NCI-H2196 (cell line): ENCODE measurements around the gene ORM1.
A peak's percentile ranks its signal among the peaks of the same experiment; 100 is the strongest.
"Not testable (repeated sequence)": the region's sequence is repeated elsewhere in the genome, so short reads cannot be mapped to it uniquely, and the experiment has no call there.

Experiments used
- DNase-seq: peaks from one replicate; lab custom pipeline; 2025; ENCODE audit not compliant: unreplicated experiment; lab: John Stamatoyannopoulos, UW

The ORM1 gene

DNA sequence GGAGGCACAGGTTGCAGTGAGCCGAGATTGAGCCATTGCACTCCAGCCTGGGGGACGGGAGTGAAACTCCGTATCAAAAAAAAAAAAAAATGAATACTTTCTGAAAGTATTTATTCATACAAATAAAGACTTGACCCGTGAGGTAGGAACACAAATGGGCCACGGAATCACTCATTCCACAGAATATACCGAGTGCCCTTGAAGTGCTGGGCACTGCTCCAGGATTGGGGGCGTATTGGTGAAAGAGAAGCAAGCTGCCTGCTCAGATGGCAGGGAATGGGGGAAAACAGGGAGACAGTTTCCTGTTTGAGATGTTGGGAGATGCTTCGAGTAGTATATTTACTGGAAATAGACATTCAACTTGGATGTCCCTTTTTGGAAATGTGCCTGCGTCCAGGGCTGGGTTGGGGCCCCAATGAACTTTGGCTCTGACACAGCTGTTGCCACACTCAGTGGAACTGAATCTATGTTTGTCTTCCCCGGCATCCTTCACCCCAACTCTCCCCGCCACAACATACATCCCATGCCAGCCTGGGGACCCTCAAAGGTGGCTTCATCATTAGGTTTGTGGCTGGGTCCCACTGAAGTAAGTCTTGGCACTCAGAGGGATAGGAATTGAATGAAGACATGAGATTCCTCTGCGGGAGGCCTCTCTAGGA is 609 bp upstream of the ORM1 start:
- DNase-seq, result not testable (repeated sequence)

DNA sequence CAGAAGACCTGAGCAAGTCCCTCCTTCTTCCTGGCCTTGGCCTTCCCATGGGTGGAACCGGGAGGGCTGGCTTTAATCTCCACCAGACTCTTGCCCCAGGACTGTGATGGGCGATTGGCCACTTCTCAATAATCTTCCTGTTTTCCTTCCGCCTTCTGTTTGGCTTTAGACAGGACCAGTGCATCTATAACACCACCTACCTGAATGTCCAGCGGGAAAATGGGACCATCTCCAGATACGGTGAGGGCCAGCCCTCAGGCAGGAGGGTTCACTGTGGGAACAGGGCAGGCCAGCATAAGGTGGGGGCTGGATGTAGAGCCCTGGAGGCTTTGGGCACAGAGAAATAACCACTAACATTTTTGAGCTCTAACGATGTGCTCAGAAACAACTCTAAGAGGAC is 951 bp downstream of the ORM1 start:
- not testable (repeated sequence) for DNase-seq

DNA sequence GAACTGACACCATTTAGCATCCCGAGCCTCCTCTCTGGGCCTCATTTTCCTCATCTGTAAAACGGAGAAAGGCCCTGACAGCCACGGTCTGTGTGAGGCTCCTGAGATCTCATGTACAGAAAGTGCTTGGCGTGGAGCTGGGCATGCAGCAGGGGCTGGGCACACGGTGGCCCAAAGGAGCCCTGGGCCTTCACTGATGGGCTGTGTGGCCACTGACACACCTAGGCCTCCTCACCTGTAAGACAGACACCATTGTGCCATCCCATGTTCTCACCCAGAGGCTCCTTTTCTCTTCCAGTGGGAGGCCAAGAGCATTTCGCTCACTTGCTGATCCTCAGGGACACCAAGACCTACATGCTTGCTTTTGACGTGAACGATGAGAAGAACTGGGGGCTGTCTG is 1.6 kb downstream of the ORM1 start:
- no peak for DNase-seq

DNA sequence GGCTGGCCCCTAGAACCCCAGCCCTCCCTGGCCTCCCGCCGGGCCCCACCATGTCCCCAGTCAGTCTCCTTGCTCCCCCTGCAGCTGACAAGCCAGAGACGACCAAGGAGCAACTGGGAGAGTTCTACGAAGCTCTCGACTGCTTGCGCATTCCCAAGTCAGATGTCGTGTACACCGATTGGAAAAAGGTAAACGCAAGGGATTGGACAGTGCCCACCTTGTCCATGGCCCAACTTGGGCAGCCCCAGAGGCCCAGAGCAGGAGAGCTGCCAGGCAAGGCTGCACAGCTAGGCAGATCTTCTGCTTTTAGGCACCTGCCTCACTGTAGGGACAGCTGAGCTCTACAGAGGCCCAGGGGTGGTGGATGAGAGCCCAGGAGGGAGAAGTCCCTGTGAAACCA is 2.1 kb downstream of the ORM1 start:
- not testable (repeated sequence) for DNase-seq

DNA sequence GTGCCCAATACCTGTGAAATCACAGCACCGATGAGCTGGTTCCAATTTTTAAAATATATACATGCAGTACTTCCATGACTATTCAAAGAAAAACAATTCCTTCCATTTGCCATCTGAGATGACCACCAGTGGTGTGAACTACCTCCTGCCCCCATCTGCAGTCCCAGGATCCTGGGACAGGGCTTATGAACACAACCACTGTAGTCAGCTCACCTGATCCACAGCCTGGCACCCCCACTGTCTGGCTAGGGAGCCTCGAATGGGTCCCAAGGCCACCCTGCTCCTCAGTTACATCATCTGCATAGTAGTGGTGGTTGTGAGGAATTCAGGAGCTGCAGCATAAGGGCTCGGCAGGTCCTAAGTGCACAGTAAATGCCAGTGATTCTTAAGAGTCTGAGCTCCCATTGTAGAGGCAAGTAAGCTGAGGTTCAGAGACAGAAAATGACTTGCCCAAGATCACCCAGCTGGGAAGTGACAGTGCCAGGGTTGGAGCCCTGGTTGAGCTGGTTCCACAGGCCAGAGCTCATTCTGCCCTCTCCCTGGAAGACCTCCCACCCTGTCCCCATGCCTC is 2.9 kb downstream of the ORM1 start:
- not testable (repeated sequence) for DNase-seq

DNA sequence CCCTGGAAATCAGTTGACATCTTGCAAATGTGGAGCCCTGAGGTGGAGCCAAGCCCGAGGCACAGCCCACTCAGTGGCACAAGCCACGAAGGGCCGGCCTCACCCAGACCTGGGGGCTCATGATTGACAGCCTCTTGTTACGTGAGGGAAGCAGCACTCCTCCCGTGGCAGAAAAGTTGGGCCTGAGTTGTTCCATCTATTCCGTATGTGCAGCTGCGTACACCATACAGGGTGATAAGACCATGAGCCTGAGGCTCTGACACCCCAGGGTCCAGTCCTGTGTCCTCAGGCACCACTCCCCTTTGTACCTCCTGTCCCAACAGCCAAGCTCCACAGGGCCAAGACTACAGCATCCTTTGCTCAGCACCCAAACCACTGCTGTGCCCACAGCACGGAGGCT is 4.9 kb downstream of the ORM1 start:
- no peak for DNase-seq

DNA sequence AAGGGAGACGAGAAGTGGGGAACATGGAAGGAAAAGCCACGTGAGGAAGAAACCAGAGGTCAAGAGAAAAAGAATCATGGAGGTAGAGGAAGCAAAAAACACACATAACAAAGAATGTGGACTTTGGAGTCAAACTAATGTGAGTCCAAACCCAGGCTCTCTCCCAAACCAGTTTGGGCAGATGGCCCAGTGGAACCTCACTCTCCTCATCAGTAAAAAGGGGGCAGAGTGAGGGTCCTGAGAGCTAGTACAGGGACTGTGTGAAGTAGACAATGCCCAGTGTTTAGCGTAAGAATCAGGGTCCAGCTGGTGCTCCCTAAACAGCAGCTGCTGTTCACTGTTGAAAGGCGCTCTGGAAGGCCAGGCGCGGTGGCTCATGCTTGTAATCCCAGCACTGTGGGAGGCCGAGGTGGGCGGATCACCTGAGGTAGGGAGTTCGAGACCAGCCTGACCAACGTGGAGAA is 5.5 kb downstream of the ORM1 start:
- not testable (repeated sequence) for DNase-seq

DNA sequence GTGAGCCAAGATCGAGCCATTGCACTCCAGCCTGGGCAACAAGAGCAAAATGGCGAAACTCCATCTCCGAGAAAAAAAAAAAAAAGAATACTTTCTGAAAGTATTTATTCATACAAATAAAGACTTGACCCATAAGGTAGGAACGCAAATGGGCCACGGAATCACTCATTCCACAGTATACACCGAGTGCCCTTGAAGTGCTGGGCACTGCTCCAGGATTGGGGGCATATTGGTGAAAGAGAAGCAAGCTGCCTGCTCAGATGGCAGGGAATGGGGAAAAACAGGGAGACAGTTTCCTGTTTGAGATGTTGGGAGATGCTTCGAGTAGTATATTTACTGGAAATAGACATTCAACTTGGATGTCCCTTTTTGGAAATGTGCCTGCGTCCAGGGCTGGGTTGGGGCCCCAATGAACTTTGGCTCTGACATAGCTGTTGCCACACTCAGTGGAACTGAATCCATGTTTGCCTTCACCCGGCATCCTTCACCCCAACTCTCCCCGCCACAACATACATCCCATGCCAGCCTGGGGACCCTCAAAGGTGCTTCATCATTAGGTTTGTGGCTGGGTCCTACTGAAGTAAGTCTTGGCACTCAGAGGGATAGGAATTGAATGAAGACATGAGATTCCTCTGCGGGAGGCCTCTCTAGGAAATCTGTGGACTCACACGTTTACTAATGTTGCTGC is 6.2 kb downstream of the ORM1 start:
- not testable (repeated sequence) for DNase-seq

DNA sequence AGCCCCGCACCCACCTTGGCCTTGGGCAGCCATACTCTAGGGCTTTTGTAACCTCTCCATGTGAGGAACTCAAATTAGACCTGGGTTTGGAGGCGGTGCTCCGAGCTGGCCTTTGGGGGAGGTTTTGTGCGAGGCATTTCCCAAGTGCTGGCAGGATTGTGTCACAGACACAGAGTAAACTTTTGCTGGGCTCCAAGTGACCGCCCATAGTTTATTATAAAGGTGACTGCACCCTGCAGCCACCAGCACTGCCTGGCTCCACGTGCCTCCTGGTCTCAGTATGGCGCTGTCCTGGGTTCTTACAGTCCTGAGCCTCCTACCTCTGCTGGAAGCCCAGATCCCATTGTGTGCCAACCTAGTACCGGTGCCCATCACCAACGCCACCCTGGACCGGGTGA is 6.7 kb downstream of the ORM1 start, which contains the start of gene ORM2:
Gene ORM2 (plus strand): TSS at position 245 of the 398 bp plus-strand sequence. CDS start 36 bp downstream, at position 281.
- not testable (repeated sequence) for DNase-seq

DNA sequence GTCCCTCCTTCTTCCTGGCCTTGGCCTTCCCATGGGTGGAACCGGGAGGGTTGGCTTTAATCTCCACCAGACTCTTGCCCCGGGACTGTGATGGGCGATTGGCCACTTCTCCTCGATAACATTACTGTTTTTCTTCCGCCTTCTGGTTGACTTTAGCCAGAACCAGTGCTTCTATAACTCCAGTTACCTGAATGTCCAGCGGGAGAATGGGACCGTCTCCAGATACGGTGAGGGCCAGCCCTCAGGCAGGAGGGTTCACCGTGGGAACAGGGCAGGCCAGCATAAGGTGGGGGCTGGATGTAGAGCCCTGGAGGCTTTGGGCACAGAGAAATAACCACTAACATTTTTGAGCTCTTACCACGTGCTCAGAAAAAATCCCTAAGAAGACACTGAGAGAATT is 7.7 kb downstream of the ORM1 start:
- DNase-seq, result no peak

DNA sequence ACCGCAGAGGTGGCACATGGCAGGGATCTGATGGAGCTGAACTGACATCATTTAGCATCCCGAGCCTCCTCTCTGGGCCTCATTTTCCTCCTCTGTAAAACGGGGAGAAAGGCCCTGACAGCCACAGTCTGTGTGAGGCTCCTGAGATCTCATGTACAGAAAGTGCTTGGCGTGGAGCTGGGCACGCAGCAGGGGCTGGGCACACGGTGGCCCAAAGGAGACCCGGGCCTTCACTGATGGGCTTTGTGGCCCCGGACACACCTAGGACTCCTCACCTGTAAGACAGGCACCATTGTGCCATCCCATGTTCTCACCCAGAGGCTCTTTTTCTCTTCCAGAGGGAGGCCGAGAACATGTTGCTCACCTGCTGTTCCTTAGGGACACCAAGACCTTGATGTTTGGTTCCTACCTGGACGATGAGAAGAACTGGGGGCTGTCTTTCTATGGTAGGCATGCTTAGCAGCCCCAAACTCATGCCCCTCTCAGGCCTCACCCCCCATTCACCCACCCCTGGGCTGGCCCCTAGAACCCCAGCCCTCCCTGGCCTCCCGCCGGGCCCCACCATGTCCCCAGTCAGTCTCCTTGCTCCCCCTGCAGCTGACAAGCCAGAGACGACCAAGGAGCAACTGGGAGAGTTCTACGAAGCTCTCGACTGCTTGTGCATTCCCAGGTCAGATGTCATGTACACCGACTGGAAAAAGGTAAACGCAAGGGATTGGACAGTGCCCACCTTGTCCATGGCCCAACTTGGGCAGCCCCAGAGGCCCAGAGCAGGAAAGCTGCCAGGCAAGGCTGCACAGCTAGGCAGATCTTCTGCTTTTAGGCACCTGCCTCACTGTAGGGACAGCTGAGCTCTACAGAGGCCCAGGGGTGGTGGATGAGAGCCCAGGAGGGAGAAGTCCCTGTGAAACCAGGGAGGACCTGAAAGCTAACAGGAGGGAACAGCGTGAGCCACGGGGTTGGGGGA is 8.6 kb downstream of the ORM1 start:
- DNase-seq, result not testable (repeated sequence)

DNA sequence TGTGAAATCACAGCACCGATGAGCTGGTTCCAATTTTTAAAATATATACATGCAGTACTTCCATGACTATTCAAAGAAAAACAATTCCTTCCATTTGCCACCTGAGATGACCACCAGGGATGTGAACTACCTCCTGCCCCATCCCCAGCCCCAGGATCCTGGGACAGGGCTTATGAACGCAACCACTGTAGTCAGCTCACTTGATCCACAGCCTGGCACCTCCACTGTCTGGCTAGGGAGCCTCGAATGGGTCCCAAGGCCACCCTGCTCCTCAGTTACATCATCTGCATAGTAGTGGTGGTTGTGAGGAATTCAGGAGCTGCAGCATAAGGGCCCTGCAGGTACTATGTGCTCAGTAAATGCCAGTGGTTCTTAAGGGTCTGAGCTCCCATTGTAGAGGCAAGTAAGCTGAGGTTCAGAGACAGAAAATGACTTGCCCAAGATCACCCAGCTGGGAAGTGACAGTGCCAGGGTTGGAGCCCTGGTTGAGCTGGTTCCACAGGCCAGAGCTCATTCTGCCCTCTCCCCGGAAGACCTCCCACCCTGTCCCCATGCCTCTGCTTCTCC is 9.7 kb downstream of the ORM1 start:
- DNase-seq, result not testable (repeated sequence)

DNA sequence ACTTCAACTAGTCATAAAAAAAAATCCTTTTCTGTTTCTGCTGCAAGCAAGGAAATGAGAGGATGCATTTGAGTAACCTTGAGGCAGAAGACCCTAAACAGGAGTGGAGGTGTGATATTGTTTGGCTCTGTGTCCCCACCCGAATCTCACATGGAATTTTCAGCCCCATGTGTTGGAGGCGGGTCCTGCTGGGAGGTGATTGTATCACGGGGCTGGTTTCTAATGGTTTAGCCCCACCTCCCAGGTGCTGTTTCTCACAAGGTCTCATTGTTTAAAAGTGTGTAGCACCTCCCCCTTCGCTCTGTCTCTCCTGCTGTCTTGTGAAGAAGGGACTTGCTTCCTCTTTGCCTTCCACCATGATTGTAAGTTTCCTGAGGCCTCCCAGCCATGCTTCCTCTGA is 10.8 kb downstream of the ORM1 start:
- not testable (repeated sequence) for DNase-seq

DNA sequence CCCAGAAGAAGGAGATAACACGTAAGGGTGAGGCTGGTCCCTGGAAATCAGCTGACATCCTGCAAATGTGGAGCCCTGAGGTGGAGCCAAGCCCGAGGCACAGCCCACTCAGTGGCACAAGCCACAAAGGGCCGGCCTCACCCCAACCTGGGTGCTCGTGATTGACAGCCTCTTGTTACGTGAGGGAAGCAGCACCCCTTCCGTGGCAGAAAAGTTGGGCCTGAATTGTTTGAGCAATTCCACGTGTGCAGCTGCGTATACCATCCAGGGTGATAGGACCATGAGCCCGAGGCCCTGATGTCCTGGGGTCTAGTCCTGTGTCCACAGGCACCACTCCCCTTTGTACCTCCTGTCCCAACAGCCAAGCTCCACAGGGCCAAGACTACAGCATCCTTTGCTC is 11.6 kb downstream of the ORM1 start:
- no peak for DNase-seq

DNA sequence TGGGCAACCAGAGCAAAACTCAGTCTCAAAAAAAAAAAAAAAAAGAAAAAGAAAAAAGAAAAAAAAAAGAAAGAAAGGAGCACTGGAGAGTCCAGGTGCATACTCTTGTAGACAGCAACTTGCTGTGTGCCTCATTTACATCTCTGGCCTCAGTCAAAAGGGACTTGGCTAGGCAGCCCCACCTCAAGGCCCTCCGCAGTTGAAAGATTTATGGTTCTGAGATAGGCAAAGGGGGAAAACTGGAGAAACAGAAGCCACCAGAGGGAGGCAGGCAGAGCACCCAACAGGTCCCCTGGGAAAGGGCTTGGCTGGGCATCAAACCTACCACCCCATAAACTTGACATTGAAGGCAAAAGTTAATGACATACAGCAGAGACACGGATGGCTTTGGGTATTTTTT is 12.8 kb downstream of the ORM1 start:
- DNase-seq, result no peak

DNA sequence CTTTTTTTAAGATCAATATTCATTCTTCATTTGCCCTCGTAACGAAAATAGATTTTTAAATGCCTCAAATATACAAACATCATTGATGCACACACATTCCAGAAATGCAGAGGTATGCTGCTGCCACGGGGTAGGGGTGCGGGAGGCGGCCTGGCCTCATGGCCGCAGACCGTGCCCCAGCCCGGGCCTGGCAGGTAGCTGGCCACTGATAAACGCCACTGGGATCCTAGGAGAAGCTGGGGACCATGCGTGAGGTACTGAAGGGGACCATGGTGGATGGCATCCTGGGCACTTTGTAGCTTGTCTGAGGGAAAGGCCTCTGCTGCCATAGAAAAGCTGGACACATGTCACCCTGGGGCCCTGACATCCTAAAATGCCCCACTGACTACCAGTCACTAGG is 13.3 kb downstream of the ORM1 start:
- DNase-seq, result no peak

DNA sequence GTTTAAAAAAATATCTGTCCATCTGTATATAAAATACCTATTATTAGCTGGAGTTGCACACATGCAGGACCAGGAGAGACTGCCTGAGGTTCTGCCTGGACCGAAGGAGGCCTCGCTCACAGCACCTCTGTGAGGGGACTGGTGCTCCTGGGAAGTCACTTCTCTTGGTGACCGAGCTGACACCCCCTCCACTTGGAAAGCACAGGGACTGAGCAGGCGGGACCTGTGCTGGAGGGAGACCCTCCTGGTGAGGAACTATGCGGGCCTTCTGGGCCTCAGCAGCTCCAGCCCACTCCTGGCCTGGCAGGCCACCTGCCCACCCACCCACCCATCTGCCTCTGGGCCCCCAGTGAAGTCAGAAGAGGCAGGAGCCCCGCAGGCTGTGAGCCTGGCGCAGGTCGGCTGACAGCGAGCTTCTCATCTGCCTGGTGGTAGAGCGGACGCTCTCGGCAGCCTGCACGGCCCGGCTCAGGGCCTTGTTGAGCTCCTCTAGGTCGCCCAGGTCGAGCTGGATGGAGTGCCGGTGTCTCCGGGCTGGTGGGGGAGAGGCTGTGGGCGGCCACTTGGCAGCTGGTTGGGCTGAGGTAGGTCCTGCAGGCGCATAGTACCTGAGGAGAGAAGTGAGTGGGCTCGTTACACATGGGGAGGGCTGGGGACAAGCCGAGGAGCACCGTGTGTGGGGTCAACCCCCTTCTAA is 13.9 kb downstream of the ORM1 start:
- no peak for DNase-seq

DNA sequence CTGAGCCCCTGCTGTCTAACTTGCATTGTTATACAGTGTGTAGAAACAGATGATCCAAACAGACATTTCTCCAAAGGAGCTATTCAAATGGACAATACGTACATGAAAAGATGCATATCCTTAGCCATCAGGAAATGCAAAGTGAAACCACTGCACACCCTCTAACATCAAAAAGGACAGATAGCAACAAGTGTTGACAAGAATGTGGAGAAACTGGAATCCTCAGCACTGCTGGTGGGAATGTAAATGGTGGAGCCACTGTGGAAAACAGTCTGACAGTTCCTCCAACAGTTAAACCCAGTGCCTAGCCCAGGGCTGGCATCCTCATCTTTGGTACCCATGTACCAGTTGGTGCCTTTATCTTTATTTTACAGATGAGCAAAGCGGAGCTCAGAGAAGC is 15.3 kb downstream of the ORM1 start:
- DNase-seq, result no peak

DNA sequence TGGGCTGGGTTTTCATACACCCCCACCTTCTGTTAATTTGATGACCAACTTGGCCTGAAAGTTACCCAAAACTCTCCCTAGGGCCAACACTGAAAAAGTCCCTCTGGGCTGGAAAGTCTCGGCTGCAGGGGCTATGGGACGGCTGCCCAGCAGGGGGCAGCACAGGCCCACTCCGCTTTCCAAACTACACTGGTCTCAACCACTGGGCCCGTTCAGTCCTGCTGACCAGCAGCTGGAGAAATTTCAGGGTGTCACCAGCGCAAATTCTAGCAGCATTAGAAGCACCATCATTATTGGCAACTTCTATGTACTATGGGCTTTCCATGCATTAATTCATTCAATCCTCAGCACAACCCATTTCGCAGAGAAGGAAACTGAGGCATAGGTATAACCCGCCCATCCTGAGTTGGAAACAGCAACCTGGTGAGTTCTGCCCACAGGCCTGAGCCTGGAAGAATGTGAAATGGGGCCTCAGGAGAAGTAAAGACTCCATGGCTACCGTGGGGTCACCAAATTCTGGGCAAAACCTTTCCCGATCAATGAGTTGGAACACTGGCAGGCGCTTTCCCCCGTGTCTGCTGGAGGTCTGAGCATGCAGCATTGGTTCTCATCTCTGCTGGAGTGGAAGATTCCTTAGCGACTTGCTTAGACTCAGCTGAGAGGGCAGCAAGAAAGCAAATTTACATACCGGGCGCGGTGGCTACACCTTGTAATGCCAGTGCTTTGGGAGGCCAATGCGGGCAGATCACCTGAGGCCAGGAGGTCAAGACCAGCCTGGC is 16.4 kb downstream of the ORM1 start:
- peak; percentile 33 for DNase-seq
